WTC11 (cell line): ENCODE data around the gene ROBO4.

Experiments used
- CTCF ChIP-seq: fragments of 200-600 bp; IDR thresholded peaks from 2 replicates; pipeline ENCODE4 v1.8.0; 2022; ENCODE audit warnings: antibody characterized with exemption
- NR1H2 ChIP-seq: sonication (generic); formaldehyde crosslinking; IDR thresholded peaks from 2 replicates; pipeline ENCODE4 v1.9.0; 2021; ENCODE audit warnings: mild to moderate bottlenecking, moderate library complexity, missing genetic modification reagents
- OVOL2 ChIP-seq: fragments of 250-450 bp; sonication (Bioruptor Pico); IDR thresholded peaks from 2 replicates; pipeline ENCODE4 v1.9.0; 2021; ENCODE audit warnings: mild to moderate bottlenecking, borderline replicate concordance
- STAT6 ChIP-seq: sonication (generic); formaldehyde crosslinking; conservative IDR thresholded peaks from 2 replicates; pipeline ENCODE4 v1.8.1; 2023; ENCODE audit warnings: mild to moderate bottlenecking, low read depth, missing genetic modification reagents, moderate library complexity
- USF2 ChIP-seq: sonication (generic); formaldehyde crosslinking; IDR thresholded peaks from 2 replicates; pipeline ENCODE4 v1.8.1; 2023; ENCODE audit warnings: mild to moderate bottlenecking, missing genetic modification reagents, moderate library complexity
- ZBTB21 ChIP-seq: sonication (generic); formaldehyde crosslinking; IDR thresholded peaks from 2 replicates; pipeline ENCODE4 v1.8.1; 2023; ENCODE audit warnings: mild to moderate bottlenecking, missing genetic modification reagents, borderline replicate concordance
- ZNF232 ChIP-seq: sonication (generic); formaldehyde crosslinking; IDR thresholded peaks from 2 replicates; pipeline ENCODE4 v1.8.0; 2022; ENCODE audit warnings: mild to moderate bottlenecking, missing genetic modification reagents
- ZNF416 ChIP-seq: fragments of 250-450 bp; sonication (Bioruptor Pico); IDR thresholded peaks from 2 replicates; pipeline ENCODE4 v1.9.0; 2021; ENCODE audit warnings: mild to moderate bottlenecking, inconsistent platforms
- TF ChIP-seq, protein P1 (sequence below): sonication (generic); formaldehyde crosslinking; IDR thresholded peaks from 2 replicates; pipeline ENCODE4 v1.8.0; 2022; ENCODE audit warnings: mild to moderate bottlenecking, missing genetic modification reagents
- TF ChIP-seq, protein P2 (sequence below): sonication (generic); formaldehyde crosslinking; IDR thresholded peaks from 2 replicates; pipeline ENCODE4 v1.8.1; 2022; ENCODE audit warnings: mild to moderate bottlenecking, moderate library complexity, missing genetic modification reagents

DNA sequence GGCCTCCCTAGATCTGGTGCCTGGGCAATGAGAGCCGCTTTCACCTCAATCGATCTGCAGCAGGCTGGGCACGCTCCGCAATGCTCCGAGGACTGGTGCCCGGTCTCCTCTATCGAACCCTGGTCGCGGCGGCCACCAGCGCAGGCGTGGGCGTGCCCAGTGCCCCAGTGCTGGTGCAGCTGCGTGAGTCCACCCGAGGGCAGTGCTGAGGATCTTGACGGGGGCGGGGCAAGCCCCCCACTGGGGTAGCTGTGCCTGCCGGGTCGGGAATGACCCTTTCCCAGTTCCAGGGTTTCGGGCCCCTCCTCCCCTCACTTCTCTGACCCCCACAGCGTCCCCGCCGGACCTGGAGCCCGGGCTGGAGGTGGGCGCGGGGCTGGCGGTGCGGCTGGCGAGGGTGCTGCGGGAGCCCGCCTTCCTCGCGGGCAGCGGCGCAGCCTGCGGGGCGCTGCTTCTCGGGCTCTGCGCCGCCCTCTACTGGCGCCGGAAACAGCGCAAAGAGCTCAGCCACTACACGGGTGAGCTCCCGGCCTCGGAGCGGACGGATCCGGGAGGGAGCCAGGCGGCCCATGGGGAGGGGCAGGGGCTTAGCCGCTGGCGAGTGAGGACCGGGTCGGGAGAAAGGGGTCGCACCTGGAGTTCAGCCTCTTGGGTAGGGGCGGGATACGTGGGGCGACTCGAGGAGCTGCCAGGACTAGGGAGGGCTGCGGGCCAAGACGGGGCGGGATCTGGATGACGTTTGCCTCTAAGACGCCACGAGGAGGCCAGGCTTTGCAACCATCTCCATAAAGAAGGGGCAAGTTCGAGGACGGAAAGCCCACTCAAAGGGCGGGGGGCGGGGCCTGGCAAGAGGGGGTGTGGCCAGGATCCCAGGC, 21.5 kb downstream of the ROBO4 start:
- no peak for TF ChIP-seq NR1H2 (CRISPR knock-in tag)
- TF ChIP-seq STAT6 (CRISPR knock-in tag): no peak
- peak; percentile 50 for TF ChIP-seq CTCF
- TF ChIP-seq, protein P1, sequence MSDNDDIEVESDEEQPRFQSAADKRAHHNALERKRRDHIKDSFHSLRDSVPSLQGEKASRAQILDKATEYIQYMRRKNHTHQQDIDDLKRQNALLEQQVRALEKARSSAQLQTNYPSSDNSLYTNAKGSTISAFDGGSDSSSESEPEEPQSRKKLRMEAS (CRISPR knock-in tag): peak; percentile 64; the same call in 1 of the 2 replicates
- TF ChIP-seq USF2 (CRISPR knock-in tag): 0 out of 2 replicates have a peak, but pooled peaks have one; percentile 9
- no peak for TF ChIP-seq ZNF416
- TF ChIP-seq, protein P2, sequence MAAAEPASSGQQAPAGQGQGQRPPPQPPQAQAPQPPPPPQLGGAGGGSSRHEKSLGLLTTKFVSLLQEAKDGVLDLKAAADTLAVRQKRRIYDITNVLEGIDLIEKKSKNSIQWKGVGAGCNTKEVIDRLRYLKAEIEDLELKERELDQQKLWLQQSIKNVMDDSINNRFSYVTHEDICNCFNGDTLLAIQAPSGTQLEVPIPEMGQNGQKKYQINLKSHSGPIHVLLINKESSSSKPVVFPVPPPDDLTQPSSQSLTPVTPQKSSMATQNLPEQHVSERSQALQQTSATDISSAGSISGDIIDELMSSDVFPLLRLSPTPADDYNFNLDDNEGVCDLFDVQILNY (CRISPR knock-in tag): peak; percentile 74
- TF ChIP-seq OVOL2 (CRISPR knock-in tag): no peak
- TF ChIP-seq ZBTB21 (CRISPR knock-in tag): no peak; the same call in 1 of the 2 replicates
- TF ChIP-seq ZNF232 (CRISPR knock-in tag): 0 out of 2 replicates have a peak, but pooled peaks have one; percentile 25
